HepG2 (cell line): Measurements from ENCODE around the gene PARP6. TPM values are rescaled to one million over a fixed set of nuclear protein-coding genes. Genes with fewer than 3 reads are reported as not detected.

Source experiments
- AGO2 ChIP-seq: fragments of 200-400 bp; formaldehyde crosslinking; optimal IDR thresholded peaks from 2 replicates; pipeline ENCODE3; 2017; ENCODE audit warnings: mild to moderate bottlenecking, low read depth, low read length, moderate library complexity
- BRD4 ChIP-seq: sonication (generic); formaldehyde crosslinking; IDR thresholded peaks from 2 replicates; pipeline ENCODE4 v1.4.0; 2020; ENCODE audit warnings: missing genetic modification reagents
- EHMT2 ChIP-seq: fragments of 200-600 bp; sonication (generic); IDR thresholded peaks from 2 replicates; pipeline ENCODE4 v1.7.0; 2017; ENCODE audit warnings: antibody characterized with exemption, low read depth, low read length, borderline replicate concordance
- IRF1 ChIP-seq: sonication (generic); formaldehyde crosslinking; IDR thresholded peaks from 2 replicates; pipeline ENCODE4 v1.4.0; 2020; ENCODE audit warnings: low read depth, mild to moderate bottlenecking, missing genetic modification reagents
- MED13 ChIP-seq: sonication (generic); formaldehyde crosslinking; IDR thresholded peaks from 2 replicates; pipeline ENCODE4 v1.5.0; 2020; ENCODE audit warnings: missing genetic modification reagents
- MXI1 ChIP-seq: IDR thresholded peaks from 3 replicates; pipeline ENCODE4 v1.6.1; 2012; ENCODE audit warnings: low read depth, low read length, inconsistent platforms, borderline replicate concordance
- NFE2 ChIP-seq: sonication (generic); formaldehyde crosslinking; IDR thresholded peaks from 2 replicates; pipeline ENCODE4 v1.4.0; 2020; ENCODE audit warnings: missing genetic modification reagents
- NFYB ChIP-seq: sonication (generic); formaldehyde crosslinking; IDR thresholded peaks from 2 replicates; pipeline ENCODE4 v1.4.0; 2020; ENCODE audit warnings: missing genetic modification reagents
- POLR2AphosphoS5 ChIP-seq: IDR thresholded peaks from 2 replicates; pipeline ENCODE4 v1.6.1; 2012; ENCODE audit warnings: low read depth, low read length
- SMARCC2 ChIP-seq: fragments of 450-650 bp; IDR thresholded peaks from 2 replicates; pipeline ENCODE4 v1.6.1; 2017; ENCODE audit warnings: antibody characterized with exemption, mild to moderate bottlenecking
- SP4 ChIP-seq: sonication (generic); formaldehyde crosslinking; IDR thresholded peaks from 2 replicates; pipeline ENCODE4 v1.8.1; 2023; ENCODE audit warnings: mild to moderate bottlenecking, missing genetic modification reagents
- U2AF1 ChIP-seq: fragments of 200-400 bp; formaldehyde crosslinking; optimal IDR thresholded peaks from 2 replicates; pipeline ENCODE3; 2017; ENCODE audit warnings: mild to moderate bottlenecking, low read depth, low read length
- YEATS4 ChIP-seq: sonication (generic); formaldehyde crosslinking; IDR thresholded peaks from 2 replicates; pipeline ENCODE4 v1.4.0; 2020; ENCODE audit warnings: missing genetic modification reagents, borderline replicate concordance
- ZFP36L2 ChIP-seq: sonication (generic); formaldehyde crosslinking; IDR thresholded peaks from 2 replicates; pipeline ENCODE4 v1.4.0; 2020; ENCODE audit warnings: missing genetic modification reagents
- ZMYM2 ChIP-seq: sonication (generic); formaldehyde crosslinking; IDR thresholded peaks from 2 replicates; pipeline ENCODE4 v1.8.0; 2022; ENCODE audit warnings: mild to moderate bottlenecking, missing genetic modification reagents
- ZNF232 ChIP-seq: sonication (generic); formaldehyde crosslinking; IDR thresholded peaks from 2 replicates; pipeline ENCODE4 v1.4.0; 2020; ENCODE audit warnings: missing genetic modification reagents, borderline replicate concordance
- ZNF24 ChIP-seq: fragments of 450-650 bp; IDR thresholded peaks from 2 replicates; pipeline ENCODE4 v1.6.1; 2017; ENCODE audit warnings: antibody characterized with exemption, mild to moderate bottlenecking
- ZNF296 ChIP-seq: sonication (generic); formaldehyde crosslinking; conservative IDR thresholded peaks from 2 replicates; pipeline ENCODE4 v1.5.0; 2020; ENCODE audit warnings: mild to moderate bottlenecking, missing genetic modification reagents
- ZNF496 ChIP-seq: sonication (generic); formaldehyde crosslinking; IDR thresholded peaks from 2 replicates; pipeline ENCODE4 v1.8.1; 2023; ENCODE audit warnings: mild to moderate bottlenecking, moderate library complexity, missing genetic modification reagents; ENCODE audit not compliant: insufficient replicate concordance
- ZNF510 ChIP-seq: sonication (generic); formaldehyde crosslinking; IDR thresholded peaks from 2 replicates; pipeline ENCODE4 v1.4.0; 2020; ENCODE audit warnings: low read depth, mild to moderate bottlenecking, missing genetic modification reagents
- ZNF644 ChIP-seq: IDR thresholded peaks from 2 replicates; pipeline ENCODE4 v1.6.1; 2016; ENCODE audit warnings: low read depth
- ZNF75D ChIP-seq: sonication (generic); formaldehyde crosslinking; IDR thresholded peaks from 2 replicates; pipeline ENCODE4 v1.8.1; 2023; ENCODE audit warnings: missing genetic modification reagents, mild to moderate bottlenecking, borderline replicate concordance
- ZNF768 ChIP-seq: sonication (generic); formaldehyde crosslinking; IDR thresholded peaks from 2 replicates; pipeline ENCODE4 v1.4.0; 2020; ENCODE audit warnings: missing genetic modification reagents
- polyA plus RNA-seq, 8 experiments: library from polyadenylated mRNA; depleted of rRNA in 3 of 8; stranded (reverse) in 7 of 8; unstranded in 1 of 8; fragments of >200 nt; fragmentation: Illumina TruSeq in 4 of 8; extraction: Trizol in 4 of 8; gene quantifications; 2 replicates each; pipeline versions ENCODE4 v1.2.1 to v1.2.3, GENCODE V29; 2011 to 2016; ENCODE audit warnings: low read depth in 4 of 8, missing spikeins in 1 of 8, mixed read lengths in 1 of 8; ENCODE audit not compliant: insufficient read depth in 1 of 8
- total RNA-seq, 5 experiments: library from RNA; depleted of rRNA; stranded (reverse); fragments of >200 nt; fragmentation: Illumina TruSeq; extraction: Trizol; gene quantifications; 2 replicates each; pipeline ENCODE4 v1.2.3, GENCODE V29; 2016; ENCODE audit warnings: low read depth in 1 of 5
- TF ChIP-seq, protein P1 (sequence below): sonication (generic); formaldehyde crosslinking; IDR thresholded peaks from 2 replicates; pipeline ENCODE4 v1.9.0; 2021; ENCODE audit warnings: missing genetic modification reagents, borderline replicate concordance
- TF ChIP-seq, protein P2 (sequence below): sonication (generic); formaldehyde crosslinking; conservative IDR thresholded peaks from 2 replicates; pipeline ENCODE4 v1.4.0; 2020; ENCODE audit warnings: mild to moderate bottlenecking, missing genetic modification reagents, moderate library complexity
- TF ChIP-seq, protein P3 (sequence below): sonication (generic); formaldehyde crosslinking; IDR thresholded peaks from 2 replicates; pipeline ENCODE4 v1.4.0; 2020; ENCODE audit warnings: missing genetic modification reagents

Gene PARP6
- total and polyA plus RNA-seq, 2 of the 13 experiments (the other 11 are each of a cell fraction or from before 2014, with no cell fraction given), result 0.22 to 0.87 TPM

DNA sequence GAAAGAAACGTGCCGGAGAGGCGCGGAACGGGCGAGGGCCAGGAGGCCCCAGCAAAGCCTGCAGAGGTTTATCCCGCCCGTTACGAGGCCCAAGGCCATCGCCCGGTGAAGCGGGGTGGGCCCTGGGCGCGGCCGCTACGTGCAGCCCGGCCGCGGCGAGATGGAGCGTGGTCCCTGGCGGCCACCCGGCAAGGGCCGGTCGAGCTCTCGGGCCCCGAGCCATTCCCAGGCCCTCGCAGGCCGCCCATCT is 42.5 kb downstream of the PARP6 start (continued):
- TF ChIP-seq ZFP36L2 (CRISPR knock-in tag) (no peak), MXI1 (no peak), ZNF75D (no peak), ZNF768 (CRISPR knock-in tag) (no peak), EHMT2 (no peak), SMARCC2 (no peak), ZMYM2 (no peak), NFYB (CRISPR knock-in tag) (no peak), POLR2AphosphoS5 (no peak), ZNF232 (CRISPR knock-in tag) (peak; percentile 51; the same call in 1 of the 2 replicates), ZNF496 (CRISPR knock-in tag) (no peak), U2AF1 (no peak), YEATS4 (CRISPR knock-in tag) (peak; percentile 71), SP4 (CRISPR knock-in tag) (no peak), ZNF296 (no peak), NFE2 (no peak), BRD4 (CRISPR knock-in tag) (no peak), ZNF644 (no peak), ZNF24 (no peak), IRF1 (CRISPR knock-in tag) (no peak), ZNF510 (0 out of 2 replicates have a peak, but pooled peaks have one; percentile 6), MED13 (CRISPR knock-in tag) (no peak), AGO2 (peak; percentile 87)
- TF ChIP-seq, protein P1, sequence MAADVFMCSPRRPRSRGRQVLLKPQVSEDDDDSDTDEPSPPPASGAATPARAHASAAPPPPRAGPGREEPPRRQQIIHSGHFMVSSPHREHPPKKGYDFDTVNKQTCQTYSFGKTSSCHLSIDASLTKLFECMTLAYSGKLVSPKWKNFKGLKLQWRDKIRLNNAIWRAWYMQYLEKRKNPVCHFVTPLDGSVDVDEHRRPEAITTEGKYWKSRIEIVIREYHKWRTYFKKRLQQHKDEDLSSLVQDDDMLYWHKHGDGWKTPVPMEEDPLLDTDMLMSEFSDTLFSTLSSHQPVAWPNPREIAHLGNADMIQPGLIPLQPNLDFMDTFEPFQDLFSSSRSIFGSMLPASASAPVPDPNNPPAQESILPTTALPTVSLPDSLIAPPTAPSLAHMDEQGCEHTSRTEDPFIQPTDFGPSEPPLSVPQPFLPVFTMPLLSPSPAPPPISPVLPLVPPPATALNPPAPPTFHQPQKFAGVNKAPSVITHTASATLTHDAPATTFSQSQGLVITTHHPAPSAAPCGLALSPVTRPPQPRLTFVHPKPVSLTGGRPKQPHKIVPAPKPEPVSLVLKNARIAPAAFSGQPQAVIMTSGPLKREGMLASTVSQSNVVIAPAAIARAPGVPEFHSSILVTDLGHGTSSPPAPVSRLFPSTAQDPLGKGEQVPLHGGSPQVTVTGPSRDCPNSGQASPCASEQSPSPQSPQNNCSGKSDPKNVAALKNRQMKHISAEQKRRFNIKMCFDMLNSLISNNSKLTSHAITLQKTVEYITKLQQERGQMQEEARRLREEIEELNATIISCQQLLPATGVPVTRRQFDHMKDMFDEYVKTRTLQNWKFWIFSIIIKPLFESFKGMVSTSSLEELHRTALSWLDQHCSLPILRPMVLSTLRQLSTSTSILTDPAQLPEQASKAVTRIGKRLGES (CRISPR knock-in tag), result no peak
- TF ChIP-seq, protein P2, sequence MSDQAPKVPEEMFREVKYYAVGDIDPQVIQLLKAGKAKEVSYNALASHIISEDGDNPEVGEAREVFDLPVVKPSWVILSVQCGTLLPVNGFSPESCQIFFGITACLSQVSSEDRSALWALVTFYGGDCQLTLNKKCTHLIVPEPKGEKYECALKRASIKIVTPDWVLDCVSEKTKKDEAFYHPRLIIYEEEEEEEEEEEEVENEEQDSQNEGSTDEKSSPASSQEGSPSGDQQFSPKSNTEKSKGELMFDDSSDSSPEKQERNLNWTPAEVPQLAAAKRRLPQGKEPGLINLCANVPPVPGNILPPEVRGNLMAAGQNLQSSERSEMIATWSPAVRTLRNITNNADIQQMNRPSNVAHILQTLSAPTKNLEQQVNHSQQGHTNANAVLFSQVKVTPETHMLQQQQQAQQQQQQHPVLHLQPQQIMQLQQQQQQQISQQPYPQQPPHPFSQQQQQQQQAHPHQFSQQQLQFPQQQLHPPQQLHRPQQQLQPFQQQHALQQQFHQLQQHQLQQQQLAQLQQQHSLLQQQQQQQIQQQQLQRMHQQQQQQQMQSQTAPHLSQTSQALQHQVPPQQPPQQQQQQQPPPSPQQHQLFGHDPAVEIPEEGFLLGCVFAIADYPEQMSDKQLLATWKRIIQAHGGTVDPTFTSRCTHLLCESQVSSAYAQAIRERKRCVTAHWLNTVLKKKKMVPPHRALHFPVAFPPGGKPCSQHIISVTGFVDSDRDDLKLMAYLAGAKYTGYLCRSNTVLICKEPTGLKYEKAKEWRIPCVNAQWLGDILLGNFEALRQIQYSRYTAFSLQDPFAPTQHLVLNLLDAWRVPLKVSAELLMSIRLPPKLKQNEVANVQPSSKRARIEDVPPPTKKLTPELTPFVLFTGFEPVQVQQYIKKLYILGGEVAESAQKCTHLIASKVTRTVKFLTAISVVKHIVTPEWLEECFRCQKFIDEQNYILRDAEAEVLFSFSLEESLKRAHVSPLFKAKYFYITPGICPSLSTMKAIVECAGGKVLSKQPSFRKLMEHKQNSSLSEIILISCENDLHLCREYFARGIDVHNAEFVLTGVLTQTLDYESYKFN (CRISPR knock-in tag), result no peak
- TF ChIP-seq, protein P3, sequence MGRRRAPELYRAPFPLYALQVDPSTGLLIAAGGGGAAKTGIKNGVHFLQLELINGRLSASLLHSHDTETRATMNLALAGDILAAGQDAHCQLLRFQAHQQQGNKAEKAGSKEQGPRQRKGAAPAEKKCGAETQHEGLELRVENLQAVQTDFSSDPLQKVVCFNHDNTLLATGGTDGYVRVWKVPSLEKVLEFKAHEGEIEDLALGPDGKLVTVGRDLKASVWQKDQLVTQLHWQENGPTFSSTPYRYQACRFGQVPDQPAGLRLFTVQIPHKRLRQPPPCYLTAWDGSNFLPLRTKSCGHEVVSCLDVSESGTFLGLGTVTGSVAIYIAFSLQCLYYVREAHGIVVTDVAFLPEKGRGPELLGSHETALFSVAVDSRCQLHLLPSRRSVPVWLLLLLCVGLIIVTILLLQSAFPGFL (CRISPR knock-in tag), result no peak
